H1 (cell line): ENCODE results near the gene FUT6. TPM values are rescaled to one million over a fixed set of nuclear protein-coding genes. Genes with fewer than 3 reads are reported as not detected.

Source experiments
- CEBPB ChIP-seq: IDR thresholded peaks from 2 replicates; pipeline ENCODE4 v1.6.1; 2012; ENCODE audit warnings: low read depth, low read length
- E2F6 ChIP-seq: IDR thresholded peaks from 2 replicates; pipeline ENCODE4 v1.6.1; 2012; ENCODE audit warnings: inconsistent platforms
- SP1 ChIP-seq: IDR thresholded peaks from 2 replicates; pipeline ENCODE4 v1.6.1; 2011; ENCODE audit warnings: low read depth, low read length
- polyA plus RNA-seq, 7 experiments: library from polyadenylated mRNA; depleted of rRNA in 3 of 7; stranded (reverse) in 5 of 7; unstranded in 2 of 7; fragments of >200 nt in 5 of 7; fragments of 200-250 nt in 2 of 7; gene quantifications; 1 replicate in 5 of 7; 2 replicates in 1 of 7; 4 replicates in 1 of 7; pipeline versions ENCODE4 v1.2.1 to v1.2.3, GENCODE V29; 2011 to 2013; ENCODE audit warnings: missing spikeins in 2 of 7, mixed read lengths in 2 of 7
- total RNA-seq: library from RNA; stranded (reverse); fragmentation: NEBNext Ultra II Directional; extraction: Animal tissue kit (Norgen Biotek cat#: 25700); gene quantifications from 2 replicates; pipeline ENCODE4 v1.2.1, GENCODE V29; 2021
- TF ChIP-seq, protein P1 (sequence below): IDR thresholded peaks from 2 replicates; pipeline ENCODE4 v1.6.1; 2012; ENCODE audit warnings: low read length, inconsistent platforms

Gene FUT6
- total and polyA plus RNA-seq, 2 of the 8 experiments (the other 6 are each of a cell fraction or from before 2014, with no cell fraction given): not detected

- TF ChIP-seq CEBPB: no peak
- TF ChIP-seq, protein P1, sequence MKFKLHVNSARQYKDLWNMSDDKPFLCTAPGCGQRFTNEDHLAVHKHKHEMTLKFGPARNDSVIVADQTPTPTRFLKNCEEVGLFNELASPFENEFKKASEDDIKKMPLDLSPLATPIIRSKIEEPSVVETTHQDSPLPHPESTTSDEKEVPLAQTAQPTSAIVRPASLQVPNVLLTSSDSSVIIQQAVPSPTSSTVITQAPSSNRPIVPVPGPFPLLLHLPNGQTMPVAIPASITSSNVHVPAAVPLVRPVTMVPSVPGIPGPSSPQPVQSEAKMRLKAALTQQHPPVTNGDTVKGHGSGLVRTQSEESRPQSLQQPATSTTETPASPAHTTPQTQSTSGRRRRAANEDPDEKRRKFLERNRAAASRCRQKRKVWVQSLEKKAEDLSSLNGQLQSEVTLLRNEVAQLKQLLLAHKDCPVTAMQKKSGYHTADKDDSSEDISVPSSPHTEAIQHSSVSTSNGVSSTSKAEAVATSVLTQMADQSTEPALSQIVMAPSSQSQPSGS: no peak
- TF ChIP-seq E2F6: no peak
- TF ChIP-seq SP1: no peak
Observed at GRCh38 chr19:5814852-5815246, 24.7 kb downstream of the FUT6 start (continued).
